Ramos (cell line): ENCODE results near the gene SLC25A22.

Experiments
- in situ Hi-C: fragments of 300-500 bp; cut with MboI; formaldehyde crosslinking; loops from one replicate; pipeline ENCODE4 v1.14.3; 2022; ENCODE audit warnings: low sequenced_read_pairs; ENCODE audit not compliant: unreplicated experiment

SLC25A22 gene

GRCh38 chr11:809287-810039, 11.4 kb upstream of the SLC25A22 start, which contains the start of gene RPLP2:
Gene RPLP2, plus strand, starts transcription at chr11:809967. Its CDS starts 268 bp downstream, at chr11:810235.
- in situ Hi-C loops: loop anchor here (25.0 kb wide), 1 partner anchor 1578 kb away; the partner anchor contains the start of gene CD81

- in situ Hi-C loops: loop anchor here (25.0 kb wide), 1 partner anchor 1579 kb away; the partner anchor contains the start of gene CD81
These were observed 10.6 kb upstream of the SLC25A22 start for GRCh38 chr11:808427-809286.

GRCh38 chr11:804599-804964, 6.5 kb upstream of the SLC25A22 start:
- in situ Hi-C loops: loop anchor here (25.0 kb wide), 1 partner anchor 1583 kb away; the partner anchor contains the start of gene CD81

GRCh38 chr11:803770-804598, 5.9 kb upstream of the SLC25A22 start:
- in situ Hi-C loops: loop anchor here (25.0 kb wide), 1 partner anchor 1583 kb away; the partner anchor contains the start of gene CD81

GRCh38 chr11:803467-803742, 5.3 kb upstream of the SLC25A22 start:
- in situ Hi-C loops: loop anchor here (25.0 kb wide), 1 partner anchor 1584 kb away; the partner anchor contains the start of gene CD81

- in situ Hi-C loops: loop anchor here (25.0 kb wide), 1 partner anchor 1584 kb away; the partner anchor contains the start of gene CD81
These were observed 4.8 kb upstream of the SLC25A22 start for GRCh38 chr11:802693-803466.

- in situ Hi-C loops: loop anchor here (25.0 kb wide), 1 partner anchor 1585 kb away; the partner anchor contains the start of gene CD81
These were observed 4.0 kb upstream of the SLC25A22 start for GRCh38 chr11:802018-802617.

- in situ Hi-C loops: loop anchor here (25.0 kb wide), 1 partner anchor 1586 kb away; the partner anchor contains the start of gene CD81
These were observed 3.2 kb upstream of the SLC25A22 start for GRCh38 chr11:801097-801780.

- in situ Hi-C loops: loop anchor here (25.0 kb wide), 1 partner anchor 1587 kb away; the partner anchor contains the start of gene CD81
These were observed 2.4 kb upstream of the SLC25A22 start for GRCh38 chr11:800473-800872.

- in situ Hi-C loops: loop anchor here (25.0 kb wide), 1 partner anchor 1588 kb away; the partner anchor contains the start of gene CD81
These were observed 1.7 kb upstream of the SLC25A22 start for GRCh38 chr11:799641-800316.

GRCh38 chr11:797296-798092, 587 bp downstream of the SLC25A22 start:
- in situ Hi-C loops: no loop called here

GRCh38 chr11:796565-797295, 1.4 kb downstream of the SLC25A22 start:
- in situ Hi-C loops: no loop called here

- in situ Hi-C loops: no loop called here
These were observed 2.2 kb downstream of the SLC25A22 start for GRCh38 chr11:795634-796564.

- in situ Hi-C loops: no loop called here
These were observed 3.1 kb downstream of the SLC25A22 start for GRCh38 chr11:794766-795633.
